Epithelial cell of proximal tubule (primary cell): Measurements from ENCODE around the gene ADCY9. TPM values are rescaled to one million over a fixed set of nuclear protein-coding genes. Genes with fewer than 3 reads are reported as not detected.

Source experiments
- DNase-seq: peaks from one replicate; pipeline ENCODE4 v3.0.0-alpha.2; 2011; ENCODE audit warnings: low read depth
- H3K4me3 ChIP-seq: 2 replicates; pipeline ENCODE4 v1.5.1; 2011; ENCODE audit warnings: low read depth, mild to moderate bottlenecking, low read length
- total RNA-seq: library from RNA; depleted of rRNA; stranded (reverse); fragments of >200 nt; gene quantifications from 2 replicates; pipeline ENCODE4 v1.2.3, GENCODE V29; 2015
- TF ChIP-seq, protein P1 (sequence below): conservative IDR thresholded peaks from 2 replicates; pipeline ENCODE4 v1.5.1; 2012; ENCODE audit warnings: low read depth, mild to moderate bottlenecking, low read length

Gene ADCY9
- total RNA-seq, 1 donor from 2014 or later, result 6.8 TPM

DNA sequence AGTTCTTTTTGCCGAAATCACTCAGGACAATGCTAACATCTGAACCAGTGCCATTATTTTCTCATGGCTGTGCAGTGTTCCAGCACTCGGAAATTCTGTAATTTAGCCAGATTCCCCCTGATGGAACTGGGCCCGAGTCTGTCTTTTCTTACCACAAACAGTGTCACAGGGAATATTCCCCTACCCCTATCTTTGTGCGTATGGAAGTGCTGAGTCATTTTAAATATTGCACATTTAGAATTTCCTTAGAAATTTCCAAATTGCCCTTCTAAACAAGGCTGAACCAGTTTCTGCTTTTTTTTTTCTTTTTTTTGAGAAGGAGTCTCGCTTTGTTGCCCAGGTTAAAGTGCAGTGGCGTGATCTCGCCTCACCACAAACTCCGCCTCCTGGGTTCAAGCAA is 147.7 kb downstream of the ADCY9 start:
- no peak overlapping the region for H3K4me3 ChIP-seq
- no peak for DNase-seq
- TF ChIP-seq, protein P1, sequence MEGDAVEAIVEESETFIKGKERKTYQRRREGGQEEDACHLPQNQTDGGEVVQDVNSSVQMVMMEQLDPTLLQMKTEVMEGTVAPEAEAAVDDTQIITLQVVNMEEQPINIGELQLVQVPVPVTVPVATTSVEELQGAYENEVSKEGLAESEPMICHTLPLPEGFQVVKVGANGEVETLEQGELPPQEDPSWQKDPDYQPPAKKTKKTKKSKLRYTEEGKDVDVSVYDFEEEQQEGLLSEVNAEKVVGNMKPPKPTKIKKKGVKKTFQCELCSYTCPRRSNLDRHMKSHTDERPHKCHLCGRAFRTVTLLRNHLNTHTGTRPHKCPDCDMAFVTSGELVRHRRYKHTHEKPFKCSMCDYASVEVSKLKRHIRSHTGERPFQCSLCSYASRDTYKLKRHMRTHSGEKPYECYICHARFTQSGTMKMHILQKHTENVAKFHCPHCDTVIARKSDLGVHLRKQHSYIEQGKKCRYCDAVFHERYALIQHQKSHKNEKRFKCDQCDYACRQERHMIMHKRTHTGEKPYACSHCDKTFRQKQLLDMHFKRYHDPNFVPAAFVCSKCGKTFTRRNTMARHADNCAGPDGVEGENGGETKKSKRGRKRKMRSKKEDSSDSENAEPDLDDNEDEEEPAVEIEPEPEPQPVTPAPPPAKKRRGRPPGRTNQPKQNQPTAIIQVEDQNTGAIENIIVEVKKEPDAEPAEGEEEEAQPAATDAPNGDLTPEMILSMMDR, result no peak

DNA sequence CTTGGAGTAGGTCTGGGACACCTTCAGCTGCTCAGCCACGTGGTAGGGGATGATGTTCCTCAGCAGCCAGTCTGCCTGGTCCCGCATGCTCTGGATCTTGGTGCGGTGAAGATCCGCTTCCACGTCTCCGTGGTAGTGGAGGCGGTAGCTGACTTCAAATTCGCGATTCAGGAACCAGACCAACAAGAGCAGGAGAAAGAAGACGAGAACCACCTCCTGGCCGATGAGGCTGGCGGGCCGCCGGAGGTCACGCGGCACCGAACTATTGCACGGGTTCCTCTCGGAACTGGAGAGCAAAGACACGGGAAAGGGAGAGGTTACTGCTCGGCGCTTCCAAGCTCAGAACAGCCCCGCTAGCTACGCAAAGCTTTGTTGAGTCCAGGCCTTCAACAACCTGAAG is 149.6 kb downstream of the ADCY9 start:
- TF ChIP-seq, protein P1, result no peak
- DNase-seq, result no peak
- H3K4me3 ChIP-seq, result no peak overlapping the region

DNA sequence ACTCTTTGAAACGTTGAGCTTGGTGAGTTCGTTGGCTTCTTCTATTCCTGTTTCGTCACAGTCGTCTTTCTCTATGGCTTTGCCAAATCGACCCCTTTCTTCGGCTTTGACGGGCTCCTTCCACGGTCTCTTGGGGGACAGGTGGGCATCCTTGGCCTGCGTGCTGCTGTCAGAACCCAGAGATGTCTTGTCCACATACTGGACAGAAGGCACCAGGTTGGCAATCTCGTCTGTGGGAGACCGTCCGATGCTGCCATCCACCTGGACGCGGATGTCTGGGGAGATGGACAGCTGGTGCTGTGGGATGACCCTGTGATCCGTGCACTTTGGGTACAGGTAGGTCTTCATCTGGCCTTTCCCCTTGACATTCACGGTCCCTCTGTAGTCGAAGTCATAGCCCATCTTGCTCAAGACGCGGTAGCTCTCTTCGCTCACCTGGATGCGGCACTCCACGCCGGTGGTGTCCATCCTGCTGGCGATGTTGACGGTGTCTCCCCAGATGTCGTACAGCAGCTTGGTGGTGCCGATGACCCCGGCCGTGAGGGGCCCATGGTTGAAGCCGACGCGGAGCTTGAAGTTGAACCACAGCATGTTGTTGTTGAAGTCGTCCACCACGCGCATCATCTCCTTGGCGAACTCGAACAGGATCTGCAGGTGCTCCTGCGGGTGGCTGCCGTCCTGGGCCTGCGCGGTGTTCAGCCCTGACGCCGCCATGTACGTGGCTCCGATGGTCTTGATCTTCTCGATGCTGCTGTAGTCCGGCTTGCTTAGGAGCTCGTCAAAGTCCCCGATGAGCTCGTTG is 150.3 kb downstream of the ADCY9 start:
- TF ChIP-seq, protein P1, result no peak
- DNase-seq, result no peak
- no peak overlapping the region for H3K4me3 ChIP-seq

DNA sequence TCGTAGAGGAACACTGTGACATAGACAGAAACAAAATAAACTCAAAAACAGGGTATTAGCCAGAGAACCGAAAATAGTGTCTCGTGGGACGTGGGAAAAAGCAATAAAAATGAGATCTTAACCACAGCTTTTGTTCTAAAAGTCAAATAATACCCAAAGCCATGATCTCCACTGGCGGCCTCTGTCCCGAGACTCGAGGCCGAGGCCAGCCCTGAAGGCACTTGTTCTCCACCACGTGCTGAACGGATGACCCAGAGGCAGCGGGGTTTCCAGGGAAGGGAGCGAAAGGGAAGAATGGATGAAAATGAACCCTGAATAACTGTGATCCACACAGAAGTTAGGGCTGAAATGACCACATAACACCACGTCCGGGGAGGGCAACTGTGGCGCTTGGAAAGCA is 150.9 kb downstream of the ADCY9 start:
- no peak for DNase-seq
- TF ChIP-seq, protein P1, result no peak
- no peak overlapping the region for H3K4me3 ChIP-seq

DNA sequence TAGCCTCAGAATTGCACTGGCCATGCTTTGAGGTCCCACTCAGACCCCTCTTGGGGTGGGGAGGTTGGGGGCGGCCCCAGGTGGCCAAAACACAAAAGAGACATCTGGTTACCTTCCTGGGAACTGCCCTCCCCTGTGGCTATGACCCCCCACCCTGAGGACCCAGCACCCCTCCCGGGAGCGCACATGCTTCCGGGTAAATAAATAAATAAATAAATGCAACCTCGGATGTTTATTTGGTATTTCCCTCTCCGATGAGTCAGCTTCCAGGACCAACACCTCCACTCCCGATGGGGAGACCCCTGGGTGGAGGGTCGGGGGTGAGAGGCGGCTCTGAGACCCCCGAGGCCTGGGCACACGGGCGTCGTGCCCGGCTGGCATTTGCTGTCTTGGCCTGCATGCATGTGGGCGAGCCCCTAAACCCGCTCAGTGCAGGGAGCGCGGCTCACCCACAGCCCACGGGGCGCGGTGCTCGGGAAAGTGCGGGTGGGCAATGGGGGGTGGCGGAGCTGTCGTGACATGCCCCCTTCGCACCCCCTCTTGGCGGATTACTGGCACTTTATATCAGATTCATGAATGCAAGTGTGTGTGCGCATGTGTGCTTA is 151.5 kb downstream of the ADCY9 start:
- TF ChIP-seq, protein P1, result no peak
- H3K4me3 ChIP-seq, result no peak overlapping the region
- DNase-seq, result no peak

DNA sequence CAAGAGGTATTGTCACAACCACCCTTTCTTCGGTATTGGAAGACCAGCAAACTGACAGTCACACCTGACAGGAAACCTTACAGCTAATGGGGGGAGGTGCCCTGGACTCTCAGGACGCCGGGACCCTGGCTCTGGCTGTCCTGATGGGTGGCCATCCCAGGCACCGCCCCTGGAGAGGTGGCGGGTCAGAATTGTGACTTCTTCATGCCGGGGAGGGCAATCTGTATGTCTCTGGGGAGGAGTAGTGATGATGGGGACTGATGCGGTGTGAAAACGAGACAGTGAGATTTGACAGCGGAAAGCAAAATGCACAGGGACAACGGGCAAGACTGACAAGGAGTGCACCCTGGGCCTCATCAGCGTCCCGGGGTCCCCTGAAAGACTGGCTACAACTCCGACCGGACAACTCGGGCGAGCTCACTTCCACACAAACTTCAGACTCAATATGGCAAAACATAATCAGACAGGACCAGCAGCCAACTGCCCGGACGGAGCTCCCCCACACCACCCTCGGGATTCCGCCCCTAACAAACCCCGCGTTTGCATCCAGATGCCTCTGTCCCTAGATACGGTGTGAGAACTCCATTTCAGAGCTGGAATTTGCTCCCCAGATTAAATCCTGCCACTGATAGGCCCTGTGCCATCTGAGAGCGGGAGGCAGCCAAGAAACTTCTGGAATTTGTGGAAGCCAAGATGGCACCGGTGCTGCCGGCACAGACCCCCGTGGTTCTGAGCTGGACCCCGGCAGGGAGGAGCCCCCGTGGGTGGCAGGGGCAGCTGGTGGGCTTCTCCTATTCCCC is 152.2 kb downstream of the ADCY9 start:
- TF ChIP-seq, protein P1, result no peak
- H3K4me3 ChIP-seq, result no peak overlapping the region
- DNase-seq, result no peak
